Gastroesophageal sphincter (tissue), 3 donors: ENCODE data around the gene ANKUB1.

ENCODE experiments used
- POLR2A ChIP-seq, 2 donors: fragments of 450-650 bp; IDR thresholded peaks; one replicate each; pipeline ENCODE4 v1.6.1; 2017; ENCODE audit warnings: antibody characterized with exemption in 2 of 2, mild to moderate bottlenecking in 2 of 2, moderate library complexity in 1 of 2
- TF ChIP-seq, protein P1 (sequence below), 4 experiments: fragments of 200-600 bp in 2 of 4; fragments of 450-650 bp in 2 of 4; sonication (generic) in 1 of 4; IDR thresholded peaks; one replicate each; pipeline ENCODE4 v1.5.1; 2017 to 2019; ENCODE audit warnings: antibody characterized with exemption in 4 of 4, mild to moderate bottlenecking in 2 of 4, moderate library complexity in 2 of 4

GRCh38 chr3:149816311-149816710, 24.0 kb upstream of the ANKUB1 start:
- TF ChIP-seq POLR2A (IDR thresholded peaks at IDR 0.05) = no peak
- TF ChIP-seq, protein P1, sequence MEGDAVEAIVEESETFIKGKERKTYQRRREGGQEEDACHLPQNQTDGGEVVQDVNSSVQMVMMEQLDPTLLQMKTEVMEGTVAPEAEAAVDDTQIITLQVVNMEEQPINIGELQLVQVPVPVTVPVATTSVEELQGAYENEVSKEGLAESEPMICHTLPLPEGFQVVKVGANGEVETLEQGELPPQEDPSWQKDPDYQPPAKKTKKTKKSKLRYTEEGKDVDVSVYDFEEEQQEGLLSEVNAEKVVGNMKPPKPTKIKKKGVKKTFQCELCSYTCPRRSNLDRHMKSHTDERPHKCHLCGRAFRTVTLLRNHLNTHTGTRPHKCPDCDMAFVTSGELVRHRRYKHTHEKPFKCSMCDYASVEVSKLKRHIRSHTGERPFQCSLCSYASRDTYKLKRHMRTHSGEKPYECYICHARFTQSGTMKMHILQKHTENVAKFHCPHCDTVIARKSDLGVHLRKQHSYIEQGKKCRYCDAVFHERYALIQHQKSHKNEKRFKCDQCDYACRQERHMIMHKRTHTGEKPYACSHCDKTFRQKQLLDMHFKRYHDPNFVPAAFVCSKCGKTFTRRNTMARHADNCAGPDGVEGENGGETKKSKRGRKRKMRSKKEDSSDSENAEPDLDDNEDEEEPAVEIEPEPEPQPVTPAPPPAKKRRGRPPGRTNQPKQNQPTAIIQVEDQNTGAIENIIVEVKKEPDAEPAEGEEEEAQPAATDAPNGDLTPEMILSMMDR (IDR thresholded peaks at IDR 0.05) = no peak
